Inflammatory macrophage (primary cell): ENCODE results near the gene SEC14L1.
A peak's percentile ranks its signal among the peaks of the same experiment; 100 is the strongest.

Experiments
- DNase-seq, 2 donors: peaks; one replicate each; pipeline ENCODE4 v3.0.0-alpha.2; 2020 to 2022

The SEC14L1 gene

DNA sequence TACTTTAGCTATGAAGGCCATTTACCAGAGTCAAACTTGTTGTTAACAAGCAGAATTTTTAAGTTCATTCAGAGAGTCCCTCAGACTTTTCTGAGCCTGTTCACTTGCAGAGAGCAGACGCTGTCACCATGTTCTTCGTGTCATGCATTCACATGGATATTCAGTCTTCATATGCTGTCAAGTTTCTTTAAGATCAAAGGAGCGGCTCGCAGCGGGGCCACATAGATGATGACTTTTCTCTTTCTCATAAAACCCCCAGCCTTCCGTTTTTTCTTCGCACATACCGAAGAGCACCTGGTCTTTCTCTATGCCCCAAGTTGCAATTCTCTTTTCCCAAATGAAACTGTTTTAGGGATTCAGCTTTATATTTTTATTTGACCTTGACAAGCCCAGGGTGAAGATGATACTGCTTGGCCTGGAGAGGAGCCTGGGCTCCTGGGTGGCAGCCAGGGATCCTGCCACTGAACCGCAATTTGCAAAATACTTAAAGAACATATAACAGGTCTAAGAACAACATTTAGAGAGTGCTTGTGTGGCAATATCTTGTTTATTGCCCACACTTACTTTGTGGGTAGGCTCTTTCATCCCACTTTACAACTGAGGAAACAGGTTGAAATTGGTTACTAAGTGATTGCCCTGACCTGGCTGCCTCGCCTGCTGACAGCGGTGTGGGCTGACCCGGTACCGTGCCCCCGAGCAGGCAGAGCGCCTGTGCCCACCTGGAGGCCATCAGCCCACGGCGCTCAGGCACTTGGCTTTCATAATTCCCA is 22.9 kb downstream of the SEC14L1 start:
- no peak for DNase-seq

DNA sequence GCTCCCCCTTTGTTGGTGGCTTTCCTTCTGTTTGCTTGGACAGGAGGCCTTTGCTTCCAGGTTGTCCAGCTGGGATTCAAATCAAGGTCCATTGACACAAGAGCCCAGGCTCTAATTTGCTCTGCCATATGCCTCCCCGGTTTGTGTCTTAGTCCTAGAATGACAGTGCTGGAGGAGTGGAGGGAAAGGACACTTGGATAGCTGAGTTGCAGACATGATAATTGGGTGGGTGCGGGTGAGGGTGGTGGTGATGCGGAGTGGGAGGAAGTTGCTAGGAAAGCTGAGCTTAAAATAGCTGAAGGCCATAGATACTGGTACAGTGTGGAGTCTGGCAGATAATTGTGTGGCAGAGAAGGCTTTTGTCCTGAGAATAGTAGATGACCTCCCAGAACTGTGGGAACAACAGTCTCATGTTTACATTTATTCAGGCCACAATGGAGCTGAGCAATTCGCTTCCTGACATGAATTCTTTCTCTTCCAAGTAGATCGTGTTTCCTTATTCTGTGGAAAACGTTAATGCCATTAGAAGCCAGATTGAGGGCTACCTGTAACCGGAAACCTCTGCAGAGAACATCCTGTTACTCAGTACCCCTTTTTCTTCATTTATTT is 23.8 kb downstream of the SEC14L1 start:
- DNase-seq, result peak; percentile 18 to 46

DNA sequence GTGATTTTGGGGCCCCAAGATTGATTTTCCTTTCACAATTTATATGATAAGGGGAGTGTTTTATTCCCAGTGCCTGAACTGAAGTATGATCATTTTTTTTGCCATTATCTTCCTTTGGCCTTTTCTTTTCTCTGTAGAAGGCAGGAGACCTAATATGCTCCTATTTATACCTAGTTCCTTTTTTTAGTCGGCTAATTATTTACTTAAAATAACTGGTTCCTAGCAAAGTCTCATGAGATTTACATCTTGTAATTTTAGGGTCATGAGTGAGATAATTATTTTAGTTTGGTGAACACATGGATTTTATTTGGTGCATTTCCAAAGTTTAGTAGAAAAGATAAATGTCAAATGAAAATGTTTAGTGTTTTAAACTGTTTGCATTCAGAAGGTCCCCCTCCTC is 24.8 kb downstream of the SEC14L1 start:
- DNase-seq, result no peak

DNA sequence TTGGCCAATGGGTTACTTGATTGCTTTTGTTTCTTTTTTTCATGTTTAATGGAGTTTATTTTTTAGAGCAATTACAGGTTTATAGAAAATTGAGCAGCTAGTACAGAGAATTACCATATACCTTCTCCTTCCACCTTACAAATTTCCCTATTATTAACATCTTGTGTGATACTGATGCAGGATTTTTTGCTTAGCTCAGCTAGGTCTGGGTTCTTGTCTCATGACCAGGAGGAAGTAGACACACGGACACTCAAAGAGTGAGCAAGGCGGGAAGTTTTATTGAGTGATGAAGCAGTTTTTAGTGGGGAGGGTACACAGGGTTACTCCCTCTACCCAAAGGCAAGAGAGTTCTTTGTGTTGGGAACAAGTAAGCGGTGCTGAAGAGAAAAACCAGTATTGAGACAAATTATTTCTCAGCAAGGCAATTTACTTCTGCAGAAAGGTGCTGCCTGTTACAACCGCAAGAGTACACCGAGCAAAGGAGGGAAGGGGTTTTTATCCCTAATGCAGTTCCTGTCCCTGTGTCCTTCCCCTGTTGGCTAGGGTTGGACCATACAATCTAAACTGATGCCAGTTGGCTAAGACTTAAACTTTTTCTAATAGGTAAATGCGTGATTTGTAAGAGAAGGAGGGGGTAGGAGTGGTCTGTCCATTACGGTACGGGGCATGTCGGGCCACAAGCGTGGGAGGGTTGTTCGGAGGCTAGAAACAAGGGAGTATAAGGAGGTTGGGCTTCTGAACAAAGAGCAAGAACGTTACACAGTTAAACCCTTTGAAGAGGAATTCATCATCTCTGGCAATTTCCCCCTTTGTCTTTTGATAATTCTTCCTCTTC is 26.9 kb downstream of the SEC14L1 start:
- DNase-seq, result peak in 1 of 2 donors; percentile 30

DNA sequence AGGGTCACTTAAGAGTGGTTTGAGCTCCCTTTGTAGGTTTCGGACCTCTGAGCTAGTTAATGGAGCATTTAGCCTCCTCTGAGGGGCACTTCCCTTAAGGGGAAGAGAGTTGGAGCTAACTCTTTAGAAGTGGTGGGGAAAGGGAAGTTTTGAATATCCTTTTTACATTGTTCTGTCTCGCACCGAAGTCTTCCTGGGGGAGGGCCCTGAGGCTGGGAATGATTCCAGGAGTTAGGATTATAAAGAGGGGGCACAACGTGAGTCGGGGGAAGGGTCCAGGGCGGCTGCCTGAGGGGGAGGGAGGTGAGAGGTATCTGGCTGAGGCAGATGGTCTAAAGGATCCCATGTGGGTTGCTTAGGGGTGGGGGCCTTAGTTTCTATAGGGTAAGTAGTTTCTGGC is 32.3 kb downstream of the SEC14L1 start:
- DNase-seq, result no peak

DNA sequence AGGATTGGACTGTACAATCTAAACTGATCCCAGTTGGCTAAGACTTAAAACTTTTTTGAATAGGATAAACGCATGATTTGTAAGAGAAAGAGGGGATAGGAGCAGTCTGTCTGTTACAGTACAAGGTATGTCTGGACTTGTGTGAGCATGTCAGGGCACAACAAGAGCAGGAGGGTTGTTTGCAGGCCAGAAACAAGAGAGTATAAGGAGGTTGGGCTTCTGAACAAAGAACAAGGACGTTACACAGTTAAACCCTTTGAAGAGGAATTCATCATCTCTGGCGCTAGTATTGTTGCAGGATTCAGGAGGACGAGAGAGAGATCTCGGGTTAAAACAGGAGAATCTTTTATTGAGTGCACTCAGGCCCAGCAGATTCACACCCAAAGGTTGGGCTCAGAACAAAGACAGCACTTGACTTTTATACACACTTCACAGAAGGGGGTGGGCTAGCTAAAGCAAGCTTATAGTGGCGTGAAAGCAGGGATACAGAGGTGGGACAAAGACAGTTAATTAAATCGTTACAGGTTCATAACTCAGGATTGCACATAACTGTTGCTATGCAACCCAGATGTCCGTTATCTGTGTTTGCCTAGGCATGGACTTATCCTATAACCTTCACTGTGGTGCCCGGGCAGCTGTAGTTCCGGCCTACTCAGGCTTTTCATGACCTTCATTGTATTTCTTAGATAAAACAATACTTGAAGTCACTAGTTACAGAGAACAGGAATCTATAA is 34.3 kb downstream of the SEC14L1 start:
- no peak for DNase-seq

DNA sequence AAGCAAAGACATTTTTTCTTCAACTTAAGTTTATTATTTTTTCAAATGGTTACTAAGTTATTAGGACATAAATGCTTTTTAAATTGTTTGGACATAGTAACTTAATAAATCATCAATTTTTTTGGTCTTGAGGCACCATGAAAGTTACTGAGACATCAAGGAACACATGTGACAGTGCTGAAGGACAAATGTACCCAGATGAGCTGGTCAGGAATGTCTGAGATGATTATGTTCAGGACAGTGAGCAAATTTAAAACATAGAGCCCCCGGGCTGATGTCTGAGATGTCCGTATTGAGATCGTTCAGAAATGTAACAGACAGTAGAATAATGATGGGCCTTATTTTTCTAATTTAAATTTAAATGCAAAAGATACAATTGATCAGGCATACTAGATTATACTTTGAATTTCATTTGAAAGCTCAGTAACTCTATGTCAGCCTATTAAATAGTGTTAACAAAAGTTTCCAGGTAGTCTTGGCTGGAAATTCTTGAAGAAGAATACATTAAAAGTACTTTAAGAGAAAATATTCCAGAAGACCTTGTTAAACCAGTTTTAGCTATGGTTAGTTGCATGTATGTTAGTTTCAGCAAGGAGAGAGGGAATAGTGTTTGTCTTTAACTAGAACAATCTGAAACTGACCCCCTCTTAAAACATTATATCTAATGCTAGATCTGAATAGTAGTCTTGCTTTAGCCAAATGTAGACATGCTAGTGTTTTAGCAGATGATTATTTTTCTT is 36.4 kb downstream of the SEC14L1 start:
- DNase-seq, result no peak

DNA sequence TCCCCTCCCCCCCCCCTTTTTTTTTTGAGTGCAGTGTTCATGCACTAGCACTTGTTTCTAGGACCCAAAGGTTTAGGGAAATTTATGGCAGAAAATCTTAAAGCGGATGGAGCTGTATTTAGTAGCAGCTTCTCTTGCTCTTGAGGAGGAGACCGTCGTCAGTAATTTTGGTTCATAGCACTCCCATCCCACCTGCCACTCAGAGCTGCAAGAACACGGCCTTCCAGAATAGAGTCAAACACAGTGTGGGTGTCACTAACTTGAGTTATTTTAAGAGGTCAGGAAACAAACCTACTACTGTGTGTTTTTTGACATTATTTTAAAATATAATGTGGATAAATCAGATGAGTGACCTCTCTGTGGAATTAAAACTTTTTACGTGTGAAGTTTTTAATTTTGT is 37.3 kb downstream of the SEC14L1 start:
- DNase-seq, result no peak

DNA sequence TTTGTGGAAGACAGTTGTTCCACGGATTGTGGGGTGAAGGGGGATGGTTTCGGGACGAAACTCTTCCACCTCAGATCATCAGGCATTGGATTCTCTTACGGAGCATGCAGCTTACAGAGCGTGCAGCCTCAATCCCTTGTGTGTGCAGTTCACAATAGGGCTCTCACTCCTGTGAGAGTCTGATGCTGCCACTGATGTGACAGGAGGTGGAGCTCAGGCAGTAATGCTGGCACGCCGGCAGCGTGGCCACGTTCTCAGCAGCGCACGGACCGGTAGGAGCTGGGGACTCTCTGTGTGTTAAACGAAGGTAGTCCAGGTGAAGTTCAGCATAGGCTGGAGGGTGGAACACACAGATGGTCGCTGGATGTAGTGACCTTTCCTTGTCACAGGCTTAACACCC is 37.8 kb downstream of the SEC14L1 start:
- no peak for DNase-seq

DNA sequence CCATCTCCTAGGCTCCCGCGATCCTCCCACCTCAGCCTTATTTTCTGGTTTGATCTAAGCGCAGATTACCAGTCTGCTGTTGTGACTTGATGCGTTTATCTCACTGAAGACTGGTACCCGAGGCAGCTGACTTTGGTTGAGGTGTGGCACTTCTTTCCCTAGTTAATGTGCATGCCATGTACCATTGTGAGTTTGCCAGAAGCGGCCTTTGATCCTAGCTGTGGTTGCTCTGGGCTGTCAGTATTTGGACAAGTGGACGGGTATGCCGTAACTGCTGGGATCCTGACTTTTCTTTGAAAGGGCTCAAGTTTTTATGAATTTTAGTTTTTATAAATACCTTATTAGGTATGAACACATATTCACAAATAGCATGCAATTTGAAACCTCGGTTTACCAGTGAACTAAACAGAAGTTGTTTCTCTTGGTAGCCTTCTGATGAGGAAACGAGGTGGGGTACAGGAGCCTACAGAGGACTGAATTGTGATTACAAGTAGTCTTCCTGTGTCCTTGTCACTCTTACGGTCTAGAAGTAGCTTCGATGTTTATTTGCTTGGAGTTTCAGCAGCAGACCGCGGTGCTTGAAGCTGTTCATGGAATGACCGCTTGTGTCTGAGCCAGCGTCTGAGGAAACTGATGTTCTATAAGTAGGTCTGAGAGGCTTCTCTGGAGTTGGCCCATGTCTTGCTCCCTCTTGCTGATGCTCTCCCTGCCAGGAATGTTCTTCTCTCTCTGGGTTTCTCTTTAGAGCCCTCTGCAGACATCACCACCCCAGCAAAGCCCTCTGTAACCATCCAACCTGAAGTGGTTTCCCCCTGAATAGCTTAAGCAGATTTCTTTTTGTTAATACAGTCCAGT is 40.0 kb downstream of the SEC14L1 start:
- no peak for DNase-seq

DNA sequence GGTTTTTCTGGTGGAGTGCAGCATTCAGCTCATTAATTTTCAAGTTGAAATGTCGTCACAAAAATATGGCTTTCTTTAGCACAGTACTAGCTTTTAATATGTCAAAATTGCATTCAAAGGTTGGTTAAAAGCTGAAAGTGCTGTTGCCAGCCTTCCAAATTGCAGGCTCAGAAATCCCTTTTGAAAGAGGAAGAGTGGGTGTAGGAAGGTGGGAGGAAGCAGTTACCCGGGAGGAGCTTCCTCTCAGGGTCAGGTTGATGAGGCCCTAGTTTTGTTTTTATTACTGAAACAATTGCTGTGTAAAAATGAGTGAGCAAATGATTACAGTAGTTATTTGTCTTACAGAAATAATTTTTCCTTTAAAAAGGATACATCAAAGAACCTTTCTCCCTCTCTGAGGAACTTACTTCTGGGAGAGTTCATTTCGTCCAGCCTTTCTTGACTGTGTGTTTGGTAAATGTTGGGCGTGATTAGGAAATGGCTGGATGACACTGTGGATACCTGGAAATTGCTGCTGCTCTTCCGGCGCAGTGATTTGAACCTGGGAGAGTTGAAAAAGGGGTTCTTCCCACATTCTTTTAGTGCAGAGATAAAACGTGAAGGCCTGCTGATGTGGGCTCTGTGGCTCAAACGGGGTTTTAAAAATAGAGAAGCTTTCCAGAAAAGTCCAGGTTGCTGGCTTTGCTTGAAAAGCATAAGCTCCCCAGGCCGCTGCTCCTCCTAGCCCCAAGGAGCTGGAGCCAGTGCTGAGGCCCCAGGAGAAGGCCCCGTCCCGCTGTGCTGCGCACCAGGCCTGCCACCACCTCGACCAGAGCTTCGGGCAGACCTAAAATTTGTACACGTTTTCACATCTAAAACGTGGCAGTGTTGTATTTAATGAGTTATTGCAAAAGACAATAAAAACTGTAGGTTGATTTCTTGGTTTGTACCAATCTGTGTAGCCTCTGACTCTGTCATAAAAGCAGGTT is 41.7 kb downstream of the SEC14L1 start:
- peak; percentile 89 to 90 for DNase-seq

DNA sequence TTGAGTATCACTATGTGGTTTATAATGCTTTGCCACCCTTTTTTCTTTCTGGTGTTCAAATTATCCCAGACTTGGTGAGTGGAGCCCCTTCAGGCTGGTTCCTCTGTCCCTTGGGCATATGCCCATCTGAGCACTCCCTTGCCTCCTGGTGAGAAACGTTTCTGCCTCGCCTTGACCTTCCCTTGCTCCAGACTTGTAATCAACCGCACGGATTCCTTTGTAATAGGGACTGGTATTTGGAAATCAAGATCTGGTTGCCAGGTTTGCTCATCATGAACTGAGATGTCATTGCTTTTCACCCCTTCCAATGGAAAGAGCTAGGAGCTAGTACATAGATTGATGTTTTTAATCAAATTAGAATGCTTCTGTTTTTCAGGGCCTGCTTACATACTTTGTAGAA is 43.7 kb downstream of the SEC14L1 start:
- DNase-seq, result no peak

DNA sequence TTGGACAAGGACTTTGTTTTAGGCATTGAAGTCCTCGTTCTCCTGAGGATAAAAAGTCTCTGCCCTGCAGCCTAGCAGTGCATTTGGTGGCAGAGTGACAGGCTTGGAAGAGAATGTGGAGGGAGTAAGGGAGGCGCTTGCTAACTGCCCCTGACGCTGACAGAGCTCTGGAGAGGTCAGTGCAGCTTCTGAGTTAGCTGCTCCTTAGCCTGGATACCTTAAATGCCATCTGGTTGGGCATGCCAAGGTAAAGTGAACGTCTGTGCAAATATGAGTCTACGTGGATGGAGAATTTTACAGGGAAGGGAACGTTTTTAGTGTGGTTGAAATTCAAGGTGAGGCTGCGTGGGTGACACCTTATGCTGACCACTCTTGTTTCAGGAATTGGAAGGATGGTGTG is 44.4 kb downstream of the SEC14L1 start:
- DNase-seq, result no peak

DNA sequence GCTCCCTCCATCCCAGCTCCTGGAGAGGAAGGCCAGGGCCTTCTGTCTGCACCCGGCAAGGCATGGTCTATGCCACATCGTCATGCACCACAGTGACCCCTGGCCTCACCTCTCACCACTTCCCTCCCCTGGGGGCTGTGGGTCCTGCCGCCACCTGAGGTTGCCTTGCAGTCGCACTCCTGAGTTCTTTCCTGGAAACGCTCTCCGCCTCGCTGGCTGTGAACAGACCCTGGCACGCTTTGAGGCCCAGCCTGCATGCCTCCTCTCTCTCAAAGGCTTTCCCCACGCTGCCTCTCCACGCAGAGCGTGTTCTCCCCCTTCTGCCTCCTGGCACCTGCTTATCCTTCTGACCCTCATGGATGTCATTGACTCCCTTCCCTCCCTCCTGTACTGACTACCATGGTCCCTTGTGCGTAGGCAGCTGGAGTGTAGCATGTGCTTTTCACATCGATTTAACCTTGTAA is 45.4 kb downstream of the SEC14L1 start:
- DNase-seq, result no peak

DNA sequence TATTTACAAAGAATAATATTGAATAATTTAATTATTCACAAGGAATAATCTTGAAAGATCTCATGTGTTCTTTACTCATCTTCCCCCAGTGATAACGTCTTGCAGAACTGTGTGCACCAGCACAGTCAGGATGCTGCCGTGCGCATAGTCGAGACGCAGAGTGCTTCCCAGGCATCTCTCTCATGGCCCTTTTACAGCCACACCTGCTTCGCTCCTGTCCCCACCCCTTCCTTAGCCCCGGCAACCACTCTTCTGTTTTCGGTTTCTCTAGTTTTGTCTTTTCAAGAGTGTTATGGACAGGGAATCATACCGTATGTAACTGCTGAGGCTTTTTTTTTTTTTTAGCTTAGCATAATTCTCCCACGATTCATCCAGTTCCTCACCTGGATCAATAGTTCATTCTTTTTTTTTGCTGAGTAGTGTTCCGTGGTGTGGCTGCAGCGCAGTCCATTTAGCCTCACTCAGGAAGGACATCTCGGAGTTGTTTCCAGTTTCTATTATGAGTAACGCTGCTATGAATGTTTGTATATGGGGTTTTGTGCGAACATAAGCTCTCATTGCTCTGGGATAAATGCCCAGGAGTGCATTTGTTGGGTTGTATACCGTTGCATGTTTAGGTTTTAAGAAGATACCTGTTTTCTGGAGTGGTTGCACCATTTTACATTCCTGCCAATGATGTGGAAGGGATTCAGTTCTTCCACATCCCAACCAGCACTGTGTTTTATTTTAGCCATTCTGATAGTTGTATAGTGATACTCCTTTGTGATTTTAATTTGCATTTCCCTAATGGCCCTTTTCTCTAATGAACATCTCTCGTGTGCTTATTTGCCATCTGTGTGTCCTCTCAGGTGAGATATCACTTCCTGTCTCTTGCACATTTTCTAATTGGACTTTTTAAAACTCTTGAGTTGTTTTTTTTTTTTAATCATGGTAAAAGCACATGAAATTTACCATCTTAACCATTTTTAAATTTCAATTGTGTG is 47.6 kb downstream of the SEC14L1 start:
- DNase-seq, result no peak

DNA sequence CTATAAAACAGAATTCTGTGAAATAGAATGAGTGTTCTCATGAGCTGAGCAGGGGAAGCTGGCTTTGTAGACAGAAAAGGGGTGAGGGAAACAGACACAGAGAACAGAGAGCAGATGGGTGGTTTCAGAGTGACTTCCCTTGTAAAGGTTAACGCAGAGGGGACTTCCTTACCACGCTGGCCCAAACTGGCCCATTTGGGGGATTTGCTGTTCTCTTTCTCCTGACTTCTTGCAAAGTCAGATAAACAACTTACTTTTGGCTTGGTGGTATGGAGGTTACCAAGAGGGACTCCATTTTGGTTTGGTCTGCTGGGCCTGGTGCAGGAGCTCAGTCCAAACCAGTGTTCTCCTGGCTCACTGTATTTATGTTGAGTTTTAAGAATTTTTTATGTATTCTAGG is 48.4 kb downstream of the SEC14L1 start:
- DNase-seq, result no peak

DNA sequence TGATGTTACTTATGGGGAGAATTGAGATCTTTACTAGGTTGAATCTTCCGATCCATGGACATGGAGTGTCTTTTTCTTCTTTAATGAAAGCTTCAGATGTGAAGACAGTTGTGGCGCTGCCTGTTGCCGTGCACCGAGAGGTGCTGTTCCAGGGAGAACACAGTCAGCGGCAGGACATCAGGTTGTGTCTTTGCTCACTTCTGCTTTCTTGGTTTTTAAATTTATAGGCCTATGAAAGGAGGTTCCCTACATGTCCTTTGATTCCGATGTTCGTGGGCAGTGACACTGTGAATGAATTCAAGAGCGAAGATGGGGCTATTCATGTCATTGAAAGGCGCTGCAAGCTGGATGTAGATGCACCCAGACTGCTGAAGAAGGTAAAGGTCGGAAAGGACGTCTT is 49.8 kb downstream of the SEC14L1 start:
- no peak for DNase-seq

DNA sequence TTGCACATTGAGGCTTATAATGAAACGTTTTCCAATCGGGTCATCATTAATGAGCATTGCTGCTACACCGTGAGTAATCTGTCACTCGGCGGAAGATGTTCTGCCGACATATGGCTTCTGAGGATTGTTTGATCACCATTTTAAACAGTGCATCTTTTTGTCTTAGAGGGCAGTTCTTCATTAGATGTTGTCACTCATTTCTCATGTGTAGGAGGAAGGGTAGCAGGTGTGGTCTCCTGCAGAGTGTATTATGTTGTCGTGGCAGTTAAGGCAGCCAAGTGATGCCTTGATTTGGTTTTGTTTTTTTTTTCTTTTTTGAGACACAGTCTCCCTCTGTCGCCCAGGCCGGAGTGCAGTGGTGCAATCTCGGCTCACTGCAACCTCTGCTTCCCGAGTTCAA is 50.5 kb downstream of the SEC14L1 start:
- no peak for DNase-seq

DNA sequence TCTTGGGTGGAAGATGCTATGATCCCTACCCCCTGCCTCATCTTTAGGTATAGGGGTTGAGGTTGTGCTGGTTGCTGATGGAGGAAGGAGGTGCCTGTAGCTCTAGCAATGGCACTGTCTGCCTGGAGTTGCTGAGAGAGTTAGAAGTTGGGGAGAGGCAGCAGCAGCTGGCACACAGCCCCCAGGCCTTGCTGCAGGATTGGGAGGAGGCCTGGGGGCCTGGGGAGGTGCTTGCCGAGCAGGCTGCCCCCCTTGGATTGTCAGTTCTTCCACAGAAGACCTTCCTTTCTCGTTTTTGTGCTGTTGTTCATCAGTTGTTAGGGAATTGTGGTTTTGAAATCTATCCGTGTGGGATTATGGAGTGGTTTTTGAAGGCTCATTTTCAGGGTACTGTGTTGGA is 52.9 kb downstream of the SEC14L1 start:
- DNase-seq, result no peak
